HG03039 (cell line): ENCODE measurements around the gene ABAT.
A peak's percentile ranks its signal among the peaks of the same experiment; 100 is the strongest.
"Not testable (repeated sequence)": the region's sequence is repeated elsewhere in the genome, so short reads cannot be mapped to it uniquely, and the experiment has no call there.

ENCODE experiments used
- ATAC-seq: cut with Tn5 transposase; IDR thresholded peaks from one replicate; pipeline ENCODE4 v1.9.1; 2021; ENCODE audit warnings: mild to moderate bottlenecking, moderate library complexity; ENCODE audit not compliant: unreplicated experiment

ABAT gene

GRCh38 chr16:8648877-8649276, 25.5 kb upstream of the ABAT start:
- ATAC-seq = no peak

GRCh38 chr16:8649829-8650554, 24.4 kb upstream of the ABAT start:
- no peak for ATAC-seq

DNA sequence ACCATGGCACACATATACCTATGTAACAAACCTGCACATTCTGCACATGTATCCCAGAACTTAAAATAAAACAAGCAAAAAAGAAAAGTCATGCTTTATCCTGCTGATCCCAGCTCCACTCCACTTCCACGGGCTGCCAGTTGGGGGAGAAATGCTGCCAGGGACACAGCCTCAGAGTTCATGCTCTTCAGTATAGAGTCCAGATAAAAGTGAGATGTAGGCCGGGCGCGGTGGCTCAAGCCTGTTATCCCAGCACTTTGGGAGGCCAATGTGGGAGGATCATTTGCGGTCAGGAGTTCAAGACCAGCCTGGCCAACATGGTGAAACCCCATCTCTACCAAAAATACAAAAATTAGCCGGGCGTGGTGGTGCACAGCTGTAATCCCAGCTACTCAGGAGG, 22.5 kb upstream of the ABAT start:
- not testable (repeated sequence) for ATAC-seq

DNA sequence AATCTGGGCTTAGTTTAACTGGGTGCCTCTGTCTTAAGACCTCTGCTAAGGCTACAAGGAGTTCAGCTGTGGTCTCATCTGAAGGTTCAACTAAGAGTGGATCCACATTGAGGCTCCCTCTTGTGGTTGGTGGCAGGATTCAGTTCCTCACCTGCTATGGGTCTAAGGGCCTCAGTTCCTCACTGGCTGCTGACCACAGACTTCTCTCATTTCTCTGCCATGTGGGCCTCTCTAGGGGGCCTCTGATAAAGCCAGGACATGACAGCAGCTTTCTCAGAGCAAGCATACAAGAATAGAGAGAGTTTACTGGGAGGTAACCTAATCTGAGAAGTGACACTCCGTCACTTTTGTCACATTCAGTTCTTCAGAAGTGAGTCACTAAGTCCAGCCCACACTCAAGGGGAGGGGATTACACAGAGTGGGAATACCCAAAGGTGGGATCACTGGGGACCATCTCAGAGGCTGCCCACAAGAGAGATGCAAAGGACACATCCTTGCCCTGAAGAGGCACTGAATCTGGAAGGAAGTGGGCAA, 19.2 kb upstream of the ABAT start:
- peak; percentile 67 for ATAC-seq

DNA sequence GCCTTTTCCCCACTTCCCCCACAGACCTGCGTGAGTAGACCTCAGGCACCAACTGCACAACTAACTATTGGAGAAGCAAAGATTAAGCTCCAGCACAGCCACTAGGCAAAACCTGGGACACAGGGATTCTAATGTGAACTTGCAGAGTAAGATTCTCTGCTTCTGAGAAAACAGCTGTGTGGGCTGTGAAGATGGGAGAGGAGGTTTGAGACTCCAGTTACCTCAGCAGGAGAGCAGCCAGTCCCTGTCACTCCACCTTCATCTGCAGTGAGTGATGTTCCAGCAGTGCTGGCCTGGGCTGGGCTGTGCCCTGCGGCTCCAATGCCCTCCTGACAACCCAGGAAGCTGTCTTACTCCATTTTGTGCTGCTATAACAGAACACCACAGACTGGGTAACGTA, 18.0 kb upstream of the ABAT start:
- ATAC-seq = no peak

DNA sequence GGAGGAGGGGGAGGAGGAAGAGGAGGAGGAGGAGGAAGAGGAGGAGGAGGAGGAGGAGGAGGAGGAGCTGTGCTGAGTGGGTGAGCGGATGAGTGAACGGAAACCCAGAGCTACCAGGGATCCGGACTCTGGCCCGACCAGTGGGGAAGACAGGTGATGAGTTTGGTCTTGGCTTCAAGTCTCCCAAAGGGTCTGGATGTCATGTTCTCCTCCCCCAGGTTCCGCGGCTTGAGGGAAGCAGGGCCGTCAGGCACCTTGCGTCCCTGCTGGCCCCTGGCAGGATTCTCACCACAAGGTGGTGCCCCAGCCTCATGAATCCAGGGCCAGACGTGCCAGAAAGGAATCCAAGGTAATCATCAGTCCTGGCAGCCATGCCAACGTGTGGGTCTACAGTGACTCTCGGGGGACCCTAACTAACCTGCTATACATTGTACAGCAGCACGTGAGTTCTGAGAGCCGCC, 13.5 kb upstream of the ABAT start:
- no peak for ATAC-seq

- no peak for ATAC-seq
Measured at GRCh38 chr16:8661703-8662102, 12.7 kb upstream of the ABAT start.

- no peak for ATAC-seq
Measured at GRCh38 chr16:8663192-8664089, 11.0 kb upstream of the ABAT start.

- ATAC-seq = no peak
Measured at GRCh38 chr16:8665529-8665928, 8.9 kb upstream of the ABAT start.

- no peak for ATAC-seq
Measured at GRCh38 chr16:8667492-8667891, 6.9 kb upstream of the ABAT start.

DNA sequence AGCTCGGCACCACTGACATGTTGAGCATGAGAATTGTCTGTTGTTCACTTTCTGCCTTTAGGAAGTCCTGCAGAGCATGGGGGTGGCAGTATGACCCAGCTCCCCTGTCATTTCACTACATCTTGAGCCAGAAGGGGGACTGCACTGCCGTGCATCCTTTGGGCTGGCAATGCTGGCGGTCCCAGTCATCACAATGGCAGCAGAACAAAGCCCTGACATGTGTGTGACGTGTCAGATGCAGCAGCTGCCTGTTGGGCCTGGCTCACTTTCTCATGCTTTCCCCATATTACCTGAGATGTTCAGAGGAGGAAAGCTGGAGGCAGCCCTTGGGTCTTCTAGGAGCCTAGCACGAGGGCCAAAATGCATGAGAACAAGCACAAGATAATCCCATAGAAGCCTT, 6.3 kb upstream of the ABAT start:
- ATAC-seq = no peak

DNA sequence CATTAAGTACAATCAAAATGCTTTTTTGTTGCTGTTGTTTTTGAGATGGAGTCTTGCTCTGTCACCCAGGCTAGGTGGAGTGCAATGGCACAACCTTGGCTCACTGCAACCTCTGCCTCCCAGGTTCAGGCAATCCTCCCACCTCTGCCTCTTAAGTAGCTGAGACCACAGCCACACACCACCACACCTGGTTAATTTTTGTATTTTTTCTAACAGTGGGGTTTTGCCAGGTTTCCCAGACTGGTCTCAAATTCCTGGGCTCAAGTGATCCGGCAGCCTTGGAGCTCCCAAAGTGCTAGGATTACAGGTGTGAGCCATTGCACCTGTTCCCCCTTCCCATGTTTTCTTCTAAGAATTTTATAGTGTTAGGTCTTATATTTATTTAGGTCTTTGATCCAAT, 4.9 kb upstream of the ABAT start:
- ATAC-seq = no peak

DNA sequence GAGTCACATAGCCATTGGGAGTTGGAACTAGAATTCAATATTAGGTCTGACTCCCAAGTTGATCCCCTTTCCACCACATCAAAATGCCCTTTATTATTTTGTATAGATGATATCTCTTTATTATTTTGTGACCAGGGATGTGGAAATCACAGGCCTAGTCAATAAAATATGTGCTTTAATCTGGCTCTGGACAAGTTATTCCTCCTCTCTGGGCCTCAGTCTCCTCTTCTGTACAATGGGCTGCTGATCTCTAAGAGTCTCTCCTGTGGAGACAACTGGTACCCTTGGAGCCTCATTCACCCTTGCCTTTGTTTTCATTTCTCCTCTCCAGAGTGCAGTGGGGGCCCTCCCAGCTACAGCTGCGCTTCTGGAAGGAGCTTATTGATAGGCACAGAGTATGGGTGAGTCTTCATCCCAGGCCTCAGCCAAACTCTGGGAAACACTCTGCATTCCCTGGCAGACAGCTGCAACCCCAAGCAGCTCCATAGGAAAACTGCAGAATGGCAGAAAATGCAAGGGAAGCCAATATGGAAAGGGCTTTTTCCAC, 4.3 kb upstream of the ABAT start:
- ATAC-seq = no peak

DNA sequence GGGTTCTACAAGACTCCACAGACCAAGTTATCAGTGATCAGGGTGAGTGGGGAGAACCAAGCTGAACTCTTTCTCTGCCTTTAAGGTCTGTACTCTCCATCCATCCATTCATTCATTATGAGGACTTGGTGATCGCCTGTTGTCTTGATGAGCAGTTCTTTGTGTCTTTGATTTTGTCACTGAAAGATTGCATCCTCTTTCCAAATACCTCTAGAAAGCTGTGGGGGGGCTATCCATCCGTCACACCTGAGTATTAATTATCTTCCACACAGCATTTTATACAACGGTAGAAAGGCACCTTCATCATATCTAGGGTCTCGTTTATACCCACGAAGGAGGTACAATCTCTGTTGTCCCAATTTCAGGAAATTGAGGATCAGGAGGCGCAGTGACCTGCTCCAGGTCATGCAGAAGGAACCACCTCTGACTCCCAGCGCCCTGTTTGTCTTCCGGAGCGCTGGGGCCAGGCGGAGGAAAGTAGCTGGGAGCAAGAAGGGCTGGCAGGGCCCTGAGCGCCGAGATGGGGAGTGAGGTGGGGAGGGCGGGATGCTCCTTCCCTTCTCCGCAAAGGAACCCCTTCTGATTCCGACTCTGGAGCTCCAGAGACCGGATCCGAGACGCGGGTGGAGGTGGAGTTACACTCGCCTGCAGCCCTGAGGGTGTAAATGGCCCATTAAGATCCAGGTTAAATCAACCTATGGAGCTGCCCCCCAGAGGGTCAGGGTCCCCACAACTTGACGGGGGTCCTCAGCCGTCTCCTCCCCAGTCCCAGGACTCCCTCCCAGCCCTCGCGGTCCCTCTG, 605 bp upstream of the ABAT start:
- no peak for ATAC-seq

GRCh38 chr16:8675183-8676159, 1.1 kb downstream of the ABAT start:
- no peak for ATAC-seq

DNA sequence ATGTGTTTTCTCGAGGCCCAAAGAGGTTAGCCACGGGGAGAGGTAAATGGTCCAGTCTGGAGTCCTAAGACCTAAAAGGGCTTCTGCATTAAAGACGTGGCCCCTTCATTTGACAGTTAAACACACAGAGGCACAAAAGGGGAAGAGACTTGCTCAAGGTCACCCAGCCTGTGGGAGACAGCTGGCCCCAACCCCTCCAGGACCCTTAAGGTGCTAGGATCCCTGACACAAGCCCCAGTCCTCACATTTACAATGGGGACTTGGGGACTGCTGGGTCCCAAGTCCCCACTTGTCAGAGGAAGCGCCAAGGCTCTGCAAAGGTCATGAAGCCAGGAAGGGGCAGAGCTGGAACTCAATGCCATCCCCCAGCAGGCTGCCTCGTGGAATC, 1.7 kb downstream of the ABAT start:
- ATAC-seq = no peak

DNA sequence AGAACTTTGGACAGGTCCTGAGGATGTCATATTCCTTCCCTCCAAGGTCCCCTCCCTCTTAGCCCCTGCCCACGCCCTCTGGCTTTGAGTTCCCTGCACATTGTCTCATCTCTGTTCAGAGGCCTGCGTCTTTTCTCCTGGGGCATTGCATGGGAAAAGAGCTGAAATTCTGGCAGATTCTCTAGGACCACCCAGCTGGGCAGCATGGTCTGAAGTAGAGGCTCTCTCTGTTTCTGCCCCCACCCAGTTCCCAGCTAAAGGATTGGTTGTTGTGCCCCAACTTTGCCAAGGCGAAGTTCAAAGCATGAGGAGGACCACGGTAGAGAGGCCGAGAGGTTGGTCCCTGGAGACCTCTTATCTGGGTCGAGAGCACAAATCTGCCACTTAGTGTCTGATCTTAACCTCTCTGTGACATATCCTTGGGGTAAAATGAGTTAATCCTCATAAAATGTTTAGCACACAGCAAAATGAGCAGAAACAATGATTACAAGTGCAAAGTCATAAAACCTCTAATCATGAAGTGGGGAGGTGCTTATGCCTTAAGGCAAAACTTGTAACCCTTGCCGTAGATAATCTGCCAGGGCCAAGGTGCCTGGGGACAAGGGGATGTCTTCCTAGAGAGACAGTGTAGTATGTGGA, 2.4 kb downstream of the ABAT start:
- ATAC-seq = no peak

- no peak for ATAC-seq
Measured at GRCh38 chr16:8677481-8677880, 3.1 kb downstream of the ABAT start.
